H1 (cell line): ENCODE data around the gene GBP4.

Experiments
- EP300 ChIP-seq, 2 experiments: IDR thresholded peaks; 1 replicate in 1 of 2; 2 replicates in 1 of 2; pipeline ENCODE4 v1.6.1; 2011 to 2012; ENCODE audit warnings: low read depth in 2 of 2, low read length in 2 of 2, mild to moderate bottlenecking in 2 of 2, borderline replicate concordance in 1 of 2, inconsistent platforms in 1 of 2, moderate library complexity in 1 of 2
- EZH2 ChIP-seq: fragments of 200-600 bp; sonication (generic); IDR thresholded peaks from 2 replicates; pipeline ENCODE4 v1.7.1; 2012; ENCODE audit warnings: low read depth, mild to moderate bottlenecking, moderate library complexity, low read length, inconsistent platforms; ENCODE audit not compliant: severe bottlenecking
- POLR2A ChIP-seq, 2 experiments: IDR thresholded peaks; 1 replicate in 1 of 2; 2 replicates in 1 of 2; pipeline ENCODE4 v1.6.1; 2011; ENCODE audit warnings: low read depth in 2 of 2, low read length in 2 of 2, mild to moderate bottlenecking in 2 of 2; ENCODE audit errors: control extremely low read depth in 1 of 2
- RFX5 ChIP-seq: IDR thresholded peaks from 2 replicates; pipeline ENCODE4 v1.6.1; 2011; ENCODE audit warnings: low read depth, low read length, improper control_type of control experiment, borderline replicate concordance
- SAP30 ChIP-seq: fragments of 300-600 bp; sonication (generic); IDR thresholded peaks from 2 replicates; pipeline ENCODE4 v1.7.1; 2012; ENCODE audit warnings: low read length, moderate library complexity, mild to moderate bottlenecking, inconsistent platforms; ENCODE audit not compliant: insufficient read depth, insufficient replicate concordance
- SIN3A ChIP-seq, 2 experiments: IDR thresholded peaks in 1 of 2; conservative IDR thresholded peaks in 1 of 2; 2 replicates each; pipeline ENCODE4 v1.6.1; 2011 to 2012; ENCODE audit warnings: low read length in 2 of 2, improper control_type of control experiment in 1 of 2, low read depth in 1 of 2, mild to moderate bottlenecking in 1 of 2
- SIRT6 ChIP-seq: IDR thresholded peaks from one replicate; pipeline ENCODE4 v1.7.1; 2012; ENCODE audit warnings: low read length, inconsistent platforms
- YY1 ChIP-seq: IDR thresholded peaks from 2 replicates; pipeline ENCODE4 v1.6.1; 2011; ENCODE audit warnings: low read depth, mild to moderate bottlenecking, low read length
- TF ChIP-seq, protein P1 (sequence below), 3 experiments: IDR thresholded peaks; 1 replicate in 2 of 3; 2 replicates in 1 of 3; pipeline versions ENCODE4 v1.5.1 to v1.6.1; 2011; ENCODE audit warnings: low read length in 3 of 3, mild to moderate bottlenecking in 3 of 3, inconsistent platforms in 2 of 3, low read depth in 1 of 3, moderate library complexity in 1 of 3; ENCODE audit not compliant: insufficient read depth in 1 of 3; ENCODE audit errors: control extremely low read depth in 1 of 3

DNA sequence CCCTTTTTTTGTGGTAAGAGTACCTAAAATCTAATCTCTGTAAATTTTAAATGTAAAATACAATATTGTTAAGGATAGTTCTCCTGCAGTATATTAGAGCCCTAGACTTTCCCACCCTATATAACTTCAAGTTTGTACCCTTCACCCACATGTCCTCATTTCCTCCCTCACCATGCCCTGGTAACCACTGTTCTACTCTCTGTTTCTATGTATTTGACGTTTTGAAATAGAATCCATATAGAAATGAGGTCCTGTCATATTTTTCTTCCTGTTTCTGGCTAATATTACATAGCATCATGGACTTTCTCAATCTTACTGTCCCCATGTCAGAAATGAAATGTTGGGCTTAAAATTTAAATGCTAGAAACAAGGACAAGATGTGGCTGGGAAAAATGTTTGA lies 47.7 kb downstream of the GBP4 start:
- TF ChIP-seq EP300 (IDR thresholded peaks at IDR 0.05; ENCODE audit: borderline replicate concordance in 1 of 2, low read depth in 2 of 2, low read length in 2 of 2) (no peak), POLR2A (IDR thresholded peaks at IDR 0.05; ENCODE audit: control extremely low read depth in 1 of 2, low read depth in 2 of 2, low read length in 2 of 2) (no peak), YY1 (no peak), SIRT6 (no peak), SIN3A (conservative IDR thresholded peaks at IDR 0.05 in 1 of 2, IDR thresholded peaks at IDR 0.05 in 1 of 2; ENCODE audit: low read depth in 1 of 2, low read length in 2 of 2) (no peak), RFX5 (no peak), EZH2 (no peak), SAP30 (no peak)
- TF ChIP-seq, protein P1, sequence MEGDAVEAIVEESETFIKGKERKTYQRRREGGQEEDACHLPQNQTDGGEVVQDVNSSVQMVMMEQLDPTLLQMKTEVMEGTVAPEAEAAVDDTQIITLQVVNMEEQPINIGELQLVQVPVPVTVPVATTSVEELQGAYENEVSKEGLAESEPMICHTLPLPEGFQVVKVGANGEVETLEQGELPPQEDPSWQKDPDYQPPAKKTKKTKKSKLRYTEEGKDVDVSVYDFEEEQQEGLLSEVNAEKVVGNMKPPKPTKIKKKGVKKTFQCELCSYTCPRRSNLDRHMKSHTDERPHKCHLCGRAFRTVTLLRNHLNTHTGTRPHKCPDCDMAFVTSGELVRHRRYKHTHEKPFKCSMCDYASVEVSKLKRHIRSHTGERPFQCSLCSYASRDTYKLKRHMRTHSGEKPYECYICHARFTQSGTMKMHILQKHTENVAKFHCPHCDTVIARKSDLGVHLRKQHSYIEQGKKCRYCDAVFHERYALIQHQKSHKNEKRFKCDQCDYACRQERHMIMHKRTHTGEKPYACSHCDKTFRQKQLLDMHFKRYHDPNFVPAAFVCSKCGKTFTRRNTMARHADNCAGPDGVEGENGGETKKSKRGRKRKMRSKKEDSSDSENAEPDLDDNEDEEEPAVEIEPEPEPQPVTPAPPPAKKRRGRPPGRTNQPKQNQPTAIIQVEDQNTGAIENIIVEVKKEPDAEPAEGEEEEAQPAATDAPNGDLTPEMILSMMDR (IDR thresholded peaks at IDR 0.05; ENCODE audit: control extremely low read depth in 1 of 3, insufficient read depth in 1 of 3, low read depth in 1 of 3, low read length in 3 of 3), result no peak
